ENCODE data around the gene NXPE1.

The NXPE1 gene

GRCh38 chr11:114564831-114565230, 5.2 kb upstream of the NXPE1 start:
- no peak overlapping the region for H3K27ac ChIP-seq (ENCODE audit: low read depth, low read length)
- H3K9ac ChIP-seq (ENCODE audit: low read depth in 1 of 2, low read length in 2 of 2) = no peak overlapping the region
- no peaks in the 10 kb centered on the region for H3K9me3 ChIP-seq (ENCODE audit: control insufficient read depth in 1 of 2, low read length in 2 of 2)
- H3K4me3 ChIP-seq (ENCODE audit: low read depth in 1 of 2, low read length in 2 of 2) = no peak overlapping the region
- H3K36me3 ChIP-seq (ENCODE audit: control insufficient read depth in 1 of 2, insufficient read depth in 2 of 2, low read length in 2 of 2) = no peaks in the 10 kb centered on the region
- no peaks in the 10 kb centered on the region for H3K27me3 ChIP-seq (ENCODE audit: control insufficient read depth in 1 of 2, insufficient read depth in 2 of 2, low read length in 2 of 2)
- H3K4me1 ChIP-seq (ENCODE audit: control insufficient read depth in 1 of 2, insufficient read depth in 2 of 2, low read length in 2 of 2) = no peaks in the 10 kb centered on the region

DNA sequence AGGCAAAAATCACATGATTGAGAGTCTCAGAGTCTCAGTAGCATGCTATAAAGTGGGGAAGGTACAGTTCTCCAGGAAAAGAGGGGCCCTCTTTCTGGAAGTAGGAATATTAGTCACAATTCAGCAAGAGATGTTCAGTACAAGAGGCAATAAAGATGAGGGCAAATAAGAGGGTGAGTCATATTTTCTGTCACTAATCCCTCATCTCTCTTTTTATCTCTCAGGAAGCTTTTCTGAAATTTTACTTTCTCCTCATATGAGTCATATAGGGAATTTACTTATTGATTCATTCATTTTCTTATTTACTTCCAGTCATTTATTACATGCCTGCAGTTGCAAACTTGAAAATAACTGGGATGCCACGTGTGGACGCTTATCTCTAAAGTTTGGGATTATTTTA, 3.4 kb upstream of the NXPE1 start:
- no peaks in the 10 kb centered on the region for H3K9me3 ChIP-seq (ENCODE audit: control insufficient read depth in 1 of 2, low read length in 2 of 2)
- no peak overlapping the region for H3K27ac ChIP-seq (ENCODE audit: low read depth, low read length)
- no peak overlapping the region for H3K4me3 ChIP-seq (ENCODE audit: low read depth in 1 of 2, low read length in 2 of 2)
- no peaks in the 10 kb centered on the region for H3K27me3 ChIP-seq (ENCODE audit: control insufficient read depth in 1 of 2, insufficient read depth in 2 of 2, low read length in 2 of 2)
- H3K9ac ChIP-seq (ENCODE audit: low read depth in 1 of 2, low read length in 2 of 2) = no peak overlapping the region
- H3K4me1 ChIP-seq (ENCODE audit: control insufficient read depth in 1 of 2, insufficient read depth in 2 of 2, low read length in 2 of 2) = no peaks in the 10 kb centered on the region
- no peaks in the 10 kb centered on the region for H3K36me3 ChIP-seq (ENCODE audit: control insufficient read depth in 1 of 2, insufficient read depth in 2 of 2, low read length in 2 of 2)

- no peaks in the 10 kb centered on the region for H3K36me3 ChIP-seq (ENCODE audit: control insufficient read depth in 1 of 2, insufficient read depth in 2 of 2, low read length in 2 of 2)
- H3K27ac ChIP-seq (ENCODE audit: low read depth, low read length) = no peak overlapping the region
- H3K9me3 ChIP-seq (ENCODE audit: control insufficient read depth in 1 of 2, low read length in 2 of 2) = no peaks in the 10 kb centered on the region
- H3K4me1 ChIP-seq (ENCODE audit: control insufficient read depth in 1 of 2, insufficient read depth in 2 of 2, low read length in 2 of 2) = no peaks in the 10 kb centered on the region
- H3K27me3 ChIP-seq (ENCODE audit: control insufficient read depth in 1 of 2, insufficient read depth in 2 of 2, low read length in 2 of 2) = no peaks in the 10 kb centered on the region
- H3K4me3 ChIP-seq (ENCODE audit: low read depth in 1 of 2, low read length in 2 of 2) = no peak overlapping the region
- no peak overlapping the region for H3K9ac ChIP-seq (ENCODE audit: low read depth in 1 of 2, low read length in 2 of 2)
Measured at GRCh38 chr11:114562166-114562916, 2.7 kb upstream of the NXPE1 start.

GRCh38 chr11:114556135-114556534, 3.5 kb downstream of the NXPE1 start:
- H3K36me3 ChIP-seq (ENCODE audit: control insufficient read depth in 1 of 2, insufficient read depth in 2 of 2, low read length in 2 of 2) = no peaks in the 10 kb centered on the region
- no peak overlapping the region for H3K27ac ChIP-seq (ENCODE audit: low read depth, low read length)
- H3K9me3 ChIP-seq (ENCODE audit: control insufficient read depth in 1 of 2, low read length in 2 of 2) = no peaks in the 10 kb centered on the region
- no peak overlapping the region for H3K9ac ChIP-seq (ENCODE audit: low read depth in 1 of 2, low read length in 2 of 2)
- H3K4me3 ChIP-seq (ENCODE audit: low read depth in 1 of 2, low read length in 2 of 2) = no peak overlapping the region
- no peaks in the 10 kb centered on the region for H3K27me3 ChIP-seq (ENCODE audit: control insufficient read depth in 1 of 2, insufficient read depth in 2 of 2, low read length in 2 of 2)
- no peaks in the 10 kb centered on the region for H3K4me1 ChIP-seq (ENCODE audit: control insufficient read depth in 1 of 2, insufficient read depth in 2 of 2, low read length in 2 of 2)

GRCh38 chr11:114553642-114554041, 6.0 kb downstream of the NXPE1 start:
- Histone ChIP-seq H3K27me3 (ENCODE audit: control insufficient read depth in 1 of 2, insufficient read depth in 2 of 2, low read length in 2 of 2) (no peaks in the 10 kb centered on the region), H3K4me3 (ENCODE audit: low read depth in 1 of 2, low read length in 2 of 2) (no peak overlapping the region), H3K9me3 (ENCODE audit: control insufficient read depth in 1 of 2, low read length in 2 of 2) (no peaks in the 10 kb centered on the region), H3K9ac (ENCODE audit: low read depth in 1 of 2, low read length in 2 of 2) (no peak overlapping the region), H3K27ac (ENCODE audit: low read depth, low read length) (no peak overlapping the region), H3K36me3 (ENCODE audit: control insufficient read depth in 1 of 2, insufficient read depth in 2 of 2, low read length in 2 of 2) (no peaks in the 10 kb centered on the region), H3K4me1 (ENCODE audit: control insufficient read depth in 1 of 2, insufficient read depth in 2 of 2, low read length in 2 of 2) (no peaks in the 10 kb centered on the region)

DNA sequence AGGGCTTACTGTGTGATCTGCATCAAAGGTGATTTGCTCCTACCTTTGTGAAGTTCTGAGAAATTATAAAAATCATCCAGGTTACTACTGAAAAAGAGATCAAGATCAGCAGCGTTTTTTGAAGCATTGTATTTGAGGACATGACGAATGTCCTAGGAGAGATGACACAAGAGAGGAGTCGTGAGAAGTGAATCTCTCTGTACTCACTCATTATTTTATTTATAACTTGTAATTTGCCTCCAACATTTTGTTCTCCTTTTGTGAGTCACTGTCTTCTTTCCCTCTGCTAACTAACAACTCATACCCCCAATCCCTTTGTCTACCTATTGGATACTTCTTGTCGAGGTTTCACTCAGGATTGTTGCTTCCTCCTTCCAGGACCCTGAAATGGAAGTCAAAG, 8.6 kb downstream of the NXPE1 start:
- Histone ChIP-seq H3K4me1 (ENCODE audit: control insufficient read depth in 1 of 2, insufficient read depth in 2 of 2, low read length in 2 of 2) (no peaks in the 10 kb centered on the region), H3K36me3 (ENCODE audit: control insufficient read depth in 1 of 2, insufficient read depth in 2 of 2, low read length in 2 of 2) (no peaks in the 10 kb centered on the region), H3K4me3 (ENCODE audit: low read depth in 1 of 2, low read length in 2 of 2) (no peak overlapping the region), H3K9ac (ENCODE audit: low read depth in 1 of 2, low read length in 2 of 2) (no peak overlapping the region), H3K27me3 (ENCODE audit: control insufficient read depth in 1 of 2, insufficient read depth in 2 of 2, low read length in 2 of 2) (no peaks in the 10 kb centered on the region), H3K27ac (ENCODE audit: low read depth, low read length) (no peak overlapping the region), H3K9me3 (ENCODE audit: control insufficient read depth in 1 of 2, low read length in 2 of 2) (no peaks in the 10 kb centered on the region)

- H3K4me3 ChIP-seq (ENCODE audit: low read depth in 1 of 2, low read length in 2 of 2) = no peak overlapping the region
- peaks cover 7 to 8% of the 10 kb centered on the region in 2 donors for H3K9me3 ChIP-seq (ENCODE audit: control insufficient read depth in 1 of 2, low read length in 2 of 2)
- no peaks in the 10 kb centered on the region for H3K27me3 ChIP-seq (ENCODE audit: control insufficient read depth in 1 of 2, insufficient read depth in 2 of 2, low read length in 2 of 2)
- no peak overlapping the region for H3K27ac ChIP-seq (ENCODE audit: low read depth, low read length)
- no peaks in the 10 kb centered on the region for H3K4me1 ChIP-seq (ENCODE audit: control insufficient read depth in 1 of 2, insufficient read depth in 2 of 2, low read length in 2 of 2)
- no peak overlapping the region for H3K9ac ChIP-seq (ENCODE audit: low read depth in 1 of 2, low read length in 2 of 2)
- no peaks in the 10 kb centered on the region for H3K36me3 ChIP-seq (ENCODE audit: control insufficient read depth in 1 of 2, insufficient read depth in 2 of 2, low read length in 2 of 2)
Measured at GRCh38 chr11:114525682-114526081, 34.0 kb downstream of the NXPE1 start.

- H3K9ac ChIP-seq (ENCODE audit: low read depth in 1 of 2, low read length in 2 of 2) = no peak overlapping the region
Measured at GRCh38 chr11:114524122-114524521, 35.6 kb downstream of the NXPE1 start.

DNA sequence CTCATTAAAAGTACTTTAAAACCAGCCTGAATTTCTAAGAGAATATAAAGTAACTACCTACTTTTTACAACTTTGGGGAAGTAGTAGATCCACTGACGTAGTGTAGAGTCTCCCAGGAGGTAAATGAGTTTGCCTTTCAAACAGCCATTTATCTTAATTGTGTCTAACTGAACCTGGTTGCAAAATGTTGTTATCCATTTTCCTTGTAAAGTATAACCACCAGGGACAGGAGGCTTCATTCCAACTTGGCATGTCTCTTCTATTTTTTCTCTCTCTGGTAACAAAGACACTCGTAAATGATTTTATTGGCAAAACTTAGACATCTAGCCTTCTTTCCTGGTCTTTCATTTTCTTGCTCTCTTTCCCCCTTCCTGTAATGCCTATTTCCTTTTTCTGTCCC, 36.9 kb downstream of the NXPE1 start:
- Histone ChIP-seq H3K4me1 (ENCODE audit: control insufficient read depth in 1 of 2, insufficient read depth in 2 of 2, low read length in 2 of 2) (no peaks in the 10 kb centered on the region), H3K4me3 (ENCODE audit: low read depth in 1 of 2, low read length in 2 of 2) (no peak overlapping the region), H3K36me3 (ENCODE audit: control insufficient read depth in 1 of 2, insufficient read depth in 2 of 2, low read length in 2 of 2) (no peaks in the 10 kb centered on the region), H3K27me3 (ENCODE audit: control insufficient read depth in 1 of 2, insufficient read depth in 2 of 2, low read length in 2 of 2) (no peaks in the 10 kb centered on the region), H3K9ac (ENCODE audit: low read depth in 1 of 2, low read length in 2 of 2) (no peak overlapping the region), H3K27ac (ENCODE audit: low read depth, low read length) (no peak overlapping the region), H3K9me3 (ENCODE audit: control insufficient read depth in 1 of 2, low read length in 2 of 2) (peaks cover 7 to 8% of the 10 kb centered on the region in 2 donors)

More at GRCh38 chr11:114524122-114524521, 35.6 kb downstream of the NXPE1 start:
- H3K4me3 ChIP-seq (ENCODE audit: low read depth in 1 of 2, low read length in 2 of 2) = no peak overlapping the region
- no peaks in the 10 kb centered on the region for H3K4me1 ChIP-seq (ENCODE audit: control insufficient read depth in 1 of 2, insufficient read depth in 2 of 2, low read length in 2 of 2)
- no peaks in the 10 kb centered on the region for H3K27me3 ChIP-seq (ENCODE audit: control insufficient read depth in 1 of 2, insufficient read depth in 2 of 2, low read length in 2 of 2)
- H3K9me3 ChIP-seq (ENCODE audit: control insufficient read depth in 1 of 2, low read length in 2 of 2) = peaks cover 7 to 8% of the 10 kb centered on the region in 2 donors
- no peaks in the 10 kb centered on the region for H3K36me3 ChIP-seq (ENCODE audit: control insufficient read depth in 1 of 2, insufficient read depth in 2 of 2, low read length in 2 of 2)
- no peak overlapping the region for H3K27ac ChIP-seq (ENCODE audit: low read depth, low read length)

DNA sequence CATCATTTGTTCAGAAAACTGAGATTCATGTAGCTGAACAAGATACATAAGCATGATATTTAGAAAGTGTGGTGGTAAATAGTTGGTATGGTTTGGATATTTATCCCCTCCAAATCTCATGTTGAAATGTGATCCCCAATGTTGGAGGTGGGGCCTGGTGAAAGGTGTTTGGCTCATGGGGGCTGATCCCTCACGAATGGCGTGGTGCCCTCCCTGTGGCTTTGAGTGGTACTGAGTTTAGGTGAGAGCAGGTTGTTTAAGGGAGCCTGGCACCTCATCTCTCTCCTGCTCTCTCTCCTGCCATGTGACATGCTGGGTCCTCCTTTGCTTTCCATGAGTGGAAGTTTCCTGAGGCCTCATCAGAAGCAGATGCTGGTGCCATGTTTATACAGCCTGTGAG, 48.1 kb downstream of the NXPE1 start:
- no peak overlapping the region for H3K27ac ChIP-seq (ENCODE audit: low read depth, low read length)
- no peak overlapping the region for H3K9ac ChIP-seq (ENCODE audit: low read depth in 1 of 2, low read length in 2 of 2)
- no peaks in the 10 kb centered on the region for H3K36me3 ChIP-seq (ENCODE audit: control insufficient read depth in 1 of 2, insufficient read depth in 2 of 2, low read length in 2 of 2)
- no peak overlapping the region for H3K4me3 ChIP-seq (ENCODE audit: low read depth in 1 of 2, low read length in 2 of 2)
- no peaks in the 10 kb centered on the region for H3K4me1 ChIP-seq (ENCODE audit: control insufficient read depth in 1 of 2, insufficient read depth in 2 of 2, low read length in 2 of 2)
- no peaks in the 10 kb centered on the region for H3K9me3 ChIP-seq (ENCODE audit: control insufficient read depth in 1 of 2, low read length in 2 of 2)
- no peaks in the 10 kb centered on the region for H3K27me3 ChIP-seq (ENCODE audit: control insufficient read depth in 1 of 2, insufficient read depth in 2 of 2, low read length in 2 of 2)
